IMR-90 (cell line): Measurements from ENCODE around the gene HSF2.

Experiments used
- CHD1 ChIP-seq: IDR thresholded peaks from 2 replicates; pipeline ENCODE4 v1.6.1; 2012; ENCODE audit warnings: low read depth, low read length, improper control_type of control experiment
- FOS ChIP-seq: fragments of 150-350 bp; IDR thresholded peaks from 2 replicates; pipeline ENCODE4 v1.6.1; 2016; ENCODE audit warnings: low read depth, low read length
- MAZ ChIP-seq: IDR thresholded peaks from 2 replicates; pipeline ENCODE4 v1.6.1; 2012; ENCODE audit warnings: low read depth, mild to moderate bottlenecking, low read length, improper control_type of control experiment, moderate library complexity, borderline replicate concordance
- MXI1 ChIP-seq: IDR thresholded peaks from 2 replicates; pipeline ENCODE4 v1.6.1; 2012; ENCODE audit warnings: low read depth, mild to moderate bottlenecking, low read length, moderate library complexity, borderline replicate concordance
- NFE2L2 ChIP-seq: fragments of 150-350 bp; IDR thresholded peaks from 2 replicates; pipeline ENCODE4 v1.6.1; 2016; ENCODE audit warnings: low read depth, mild to moderate bottlenecking, low read length
- POLR2A ChIP-seq: IDR thresholded peaks from 2 replicates; pipeline ENCODE4 v1.6.1; 2012; ENCODE audit warnings: mild to moderate bottlenecking, low read depth, low read length
- RAD21 ChIP-seq: IDR thresholded peaks from 2 replicates; pipeline ENCODE4 v1.6.1; 2012; ENCODE audit warnings: low read length, improper control_type of control experiment
- RCOR1 ChIP-seq: IDR thresholded peaks from 2 replicates; pipeline ENCODE4 v1.6.1; 2012; ENCODE audit warnings: mild to moderate bottlenecking, low read length, improper control_type of control experiment; ENCODE audit not compliant: insufficient replicate concordance
- RFX5 ChIP-seq: IDR thresholded peaks from 2 replicates; pipeline ENCODE4 v1.8.0; 2012; ENCODE audit warnings: low read depth, mild to moderate bottlenecking, low read length, moderate library complexity
- TF ChIP-seq, protein P1 (sequence below): conservative IDR thresholded peaks from 2 replicates; pipeline ENCODE4 v1.5.1; 2012; ENCODE audit warnings: mild to moderate bottlenecking, low read depth, low read length, improper control_type of control experiment
- TF ChIP-seq, protein P2 (sequence below): fragments of 150-350 bp; IDR thresholded peaks from 2 replicates; pipeline ENCODE4 v1.6.1; 2017; ENCODE audit warnings: mild to moderate bottlenecking, antibody characterized with exemption, low read length, low read depth

- TF ChIP-seq RFX5 (no peak), NFE2L2 (no peak), FOS (no peak), POLR2A (no peak), RCOR1 (no peak), MAZ (no peak), MXI1 (no peak), CHD1 (no peak), RAD21 (no peak)
- TF ChIP-seq, protein P1, sequence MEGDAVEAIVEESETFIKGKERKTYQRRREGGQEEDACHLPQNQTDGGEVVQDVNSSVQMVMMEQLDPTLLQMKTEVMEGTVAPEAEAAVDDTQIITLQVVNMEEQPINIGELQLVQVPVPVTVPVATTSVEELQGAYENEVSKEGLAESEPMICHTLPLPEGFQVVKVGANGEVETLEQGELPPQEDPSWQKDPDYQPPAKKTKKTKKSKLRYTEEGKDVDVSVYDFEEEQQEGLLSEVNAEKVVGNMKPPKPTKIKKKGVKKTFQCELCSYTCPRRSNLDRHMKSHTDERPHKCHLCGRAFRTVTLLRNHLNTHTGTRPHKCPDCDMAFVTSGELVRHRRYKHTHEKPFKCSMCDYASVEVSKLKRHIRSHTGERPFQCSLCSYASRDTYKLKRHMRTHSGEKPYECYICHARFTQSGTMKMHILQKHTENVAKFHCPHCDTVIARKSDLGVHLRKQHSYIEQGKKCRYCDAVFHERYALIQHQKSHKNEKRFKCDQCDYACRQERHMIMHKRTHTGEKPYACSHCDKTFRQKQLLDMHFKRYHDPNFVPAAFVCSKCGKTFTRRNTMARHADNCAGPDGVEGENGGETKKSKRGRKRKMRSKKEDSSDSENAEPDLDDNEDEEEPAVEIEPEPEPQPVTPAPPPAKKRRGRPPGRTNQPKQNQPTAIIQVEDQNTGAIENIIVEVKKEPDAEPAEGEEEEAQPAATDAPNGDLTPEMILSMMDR, result 0 out of 2 replicates have a peak, but pooled peaks have one; percentile 12
- TF ChIP-seq, protein P2, sequence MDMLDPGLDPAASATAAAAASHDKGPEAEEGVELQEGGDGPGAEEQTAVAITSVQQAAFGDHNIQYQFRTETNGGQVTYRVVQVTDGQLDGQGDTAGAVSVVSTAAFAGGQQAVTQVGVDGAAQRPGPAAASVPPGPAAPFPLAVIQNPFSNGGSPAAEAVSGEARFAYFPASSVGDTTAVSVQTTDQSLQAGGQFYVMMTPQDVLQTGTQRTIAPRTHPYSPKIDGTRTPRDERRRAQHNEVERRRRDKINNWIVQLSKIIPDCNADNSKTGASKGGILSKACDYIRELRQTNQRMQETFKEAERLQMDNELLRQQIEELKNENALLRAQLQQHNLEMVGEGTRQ, result no peak
Observed at GRCh38 chr6:122405417-122405816, 6.0 kb downstream of the HSF2 start.
